Erythroblast (primary cell): ENCODE results near the gene CFHR1.

ENCODE experiments used
- GATA1 ChIP-seq: IDR thresholded peaks from 2 replicates; pipeline ENCODE4 v1.6.1; 2011; ENCODE audit warnings: low read depth, mild to moderate bottlenecking, control low read depth, low read length, moderate library complexity
- POLR2A ChIP-seq: IDR thresholded peaks from 2 replicates; pipeline ENCODE4 v1.6.1; 2011; ENCODE audit warnings: mild to moderate bottlenecking, low read length

- TF ChIP-seq POLR2A: no peak
- TF ChIP-seq GATA1: no peak
These were observed 44.9 kb upstream of the CFHR1 start, which contains the start of gene CFHR3 for GRCh38 chr1:196774603-196775002.
